Urothelium cell line (cell line): Measurements from ENCODE around the gene TRIM42.
A peak's percentile ranks its signal among the peaks of the same experiment; 100 is the strongest.

Experiments used
- DNase-seq: peaks from one replicate; pipeline ENCODE4 v3.0.0; 2011; ENCODE audit warnings: low spot score, mixed read lengths
- FAIRE-seq: peaks from 2 replicates; lab custom pipeline; 2011; peaks lifted over from hg19 to GRCh38; lab: Jason Lieb, UNC

Gene TRIM42

GRCh38 chr3:140709751-140710150, 31.9 kb downstream of the TRIM42 start:
- no peak for FAIRE-seq

GRCh38 chr3:140710711-140711389, 33.0 kb downstream of the TRIM42 start:
- FAIRE-seq (no peak), DNase-seq (no peak)

More at GRCh38 chr3:140709751-140710150, 31.9 kb downstream of the TRIM42 start:
- DNase-seq: no peak

- DNase-seq (no peak), FAIRE-seq (no peak)
Measured at GRCh38 chr3:140711390-140712035, 33.6 kb downstream of the TRIM42 start.

- FAIRE-seq: no peak
- DNase-seq: no peak
Measured at GRCh38 chr3:140712301-140712700, 34.4 kb downstream of the TRIM42 start.

GRCh38 chr3:140715035-140715434, 37.2 kb downstream of the TRIM42 start:
- FAIRE-seq (no peak), DNase-seq (no peak)

GRCh38 chr3:140717921-140718320, 40.1 kb downstream of the TRIM42 start:
- no peak for DNase-seq
- no peak for FAIRE-seq

- FAIRE-seq (no peak), DNase-seq (no peak)
Measured at GRCh38 chr3:140719841-140720614, 42.2 kb downstream of the TRIM42 start.

GRCh38 chr3:140723576-140723975, 45.7 kb downstream of the TRIM42 start:
- DNase-seq (no peak), FAIRE-seq (no peak)

GRCh38 chr3:140724856-140725812, 47.3 kb downstream of the TRIM42 start:
- no peak for FAIRE-seq
- DNase-seq: no peak

- FAIRE-seq (no peak), DNase-seq (no peak)
Measured at GRCh38 chr3:140726066-140726465, 48.2 kb downstream of the TRIM42 start.

GRCh38 chr3:140727886-140728285, 50.0 kb downstream of the TRIM42 start:
- DNase-seq: no peak
- FAIRE-seq: no peak

GRCh38 chr3:140731440-140732119, 53.7 kb downstream of the TRIM42 start:
- FAIRE-seq (no peak), DNase-seq (no peak)

- FAIRE-seq: no peak
Measured at GRCh38 chr3:140733623-140734022, 55.8 kb downstream of the TRIM42 start.

GRCh38 chr3:140736863-140737460, 59.1 kb downstream of the TRIM42 start:
- FAIRE-seq (no peak), DNase-seq (peak; percentile 54)

More at GRCh38 chr3:140733623-140734022, 55.8 kb downstream of the TRIM42 start:
- DNase-seq: no peak

GRCh38 chr3:140742116-140742515, 64.3 kb downstream of the TRIM42 start:
- DNase-seq: no peak
- FAIRE-seq: no peak

- FAIRE-seq (no peak), DNase-seq (no peak)
Measured at GRCh38 chr3:140748171-140748570, 70.3 kb downstream of the TRIM42 start.

GRCh38 chr3:140748903-140749302, 71.0 kb downstream of the TRIM42 start:
- DNase-seq: peak; percentile 6
- no peak for FAIRE-seq
